Measurements from ENCODE around the gene ARRDC1. TPM values are rescaled to one million over a fixed set of nuclear protein-coding genes. Genes with fewer than 3 reads are reported as not detected.
A peak's percentile ranks its signal among the peaks of the same experiment; 100 is the strongest.

The ARRDC1 gene
- total RNA-seq, 5 donors from 2014 or later (not counting 1 experiment from before 2014, with no cell fraction given) = 54.7 to 123 (median 103) TPM

- Mint-ChIP-seq H3K9me3 (no peaks in the 10 kb centered on the region), H3K36me3 (peaks cover 33% of the 10 kb centered on the region), H3K27ac (no peak overlapping the region), H3K27me3 (no peaks in the 10 kb centered on the region), H3K4me1 (peaks cover 6 to 22% (median 15%) of the 10 kb centered on the region in 3 donors), H3K4me3 (no peak overlapping the region)
- DNase-seq = no peak
- H3K4me1 ChIP-seq (ENCODE audit: control insufficient read depth in 1 of 2, extremely low read depth in 1 of 2, insufficient read depth in 2 of 2, low read length in 2 of 2) = peaks cover 0 to 14% of the 10 kb centered on the region in 2 experiments
- no peak overlapping the region for H3K27ac ChIP-seq (ENCODE audit: low read length)
- ATAC-seq (replicated peaks in 1 of 4) = no peak
- no peaks in the 10 kb centered on the region for H3K27me3 ChIP-seq (replicated peaks in 1 of 2; ENCODE audit: control insufficient read depth in 2 of 2, extremely low read depth in 1 of 2, insufficient read depth in 2 of 2, low read length in 1 of 2)
- H3K36me3 ChIP-seq (ENCODE audit: control insufficient read depth in 2 of 2, extremely low read depth in 1 of 2, insufficient read depth in 1 of 2, low read length in 1 of 2) = peaks cover 16 to 43% of the 10 kb centered on the region in 2 donors
- H3K4me3 ChIP-seq (ENCODE audit: control insufficient read depth in 1 of 2, extremely low read depth in 1 of 2, low read length in 1 of 2) = no peak overlapping the region
- no peaks in the 10 kb centered on the region for H3K9me3 ChIP-seq
- ChIA-PET POLR2A (no interaction called here), CTCF (interaction anchor here in 1 of 2 donors (0.5 kb wide), 1 partner anchor 451 kb away, joined by 5 read pairs; no protein-coding TSS in a partner anchor)
- WGBS (ENCODE audit: insufficient coverage) = 95% methylated on average over 5 of the region's 8 CpGs
Measured at GRCh38 chr9:137583957-137584356, 21.5 kb upstream of the ARRDC1 start.

- H3K4me1 Mint-ChIP-seq = peaks cover 17 to 20% (median 18%) of the 10 kb centered on the region in 3 donors
- no peak overlapping the region for H3K27ac Mint-ChIP-seq
- H3K36me3 Mint-ChIP-seq = peaks cover 28% of the 10 kb centered on the region
- no peak overlapping the region for H3K27ac ChIP-seq (ENCODE audit: low read length)
- ChIA-PET POLR2A (no interaction called here), CTCF (interaction anchor here in 1 of 2 donors (0.6 kb wide), 1 partner anchor 915 kb away, joined by 3 read pairs; no protein-coding TSS in a partner anchor)
- ATAC-seq (replicated peaks in 1 of 4) (no peak), DNase-seq (no peak)
- H3K36me3 ChIP-seq (ENCODE audit: control insufficient read depth in 2 of 2, extremely low read depth in 1 of 2, insufficient read depth in 1 of 2, low read length in 1 of 2) = peaks cover 16 to 43% of the 10 kb centered on the region in 2 donors
- H3K4me3 Mint-ChIP-seq = no peak overlapping the region
- H3K4me1 ChIP-seq (ENCODE audit: control insufficient read depth in 1 of 2, extremely low read depth in 1 of 2, insufficient read depth in 2 of 2, low read length in 2 of 2) = peaks cover 3 to 26% of the 10 kb centered on the region in 2 experiments
- no peaks in the 10 kb centered on the region for H3K9me3 ChIP-seq
- no peaks in the 10 kb centered on the region for H3K27me3 Mint-ChIP-seq
- no peaks in the 10 kb centered on the region for H3K9me3 Mint-ChIP-seq
- 97% methylated on average over 13 of the region's 14 CpGs for WGBS (ENCODE audit: insufficient coverage)
- no peaks in the 10 kb centered on the region for H3K27me3 ChIP-seq (replicated peaks in 1 of 2; ENCODE audit: control insufficient read depth in 2 of 2, extremely low read depth in 1 of 2, insufficient read depth in 2 of 2, low read length in 1 of 2)
- H3K4me3 ChIP-seq (ENCODE audit: control insufficient read depth in 1 of 2, extremely low read depth in 1 of 2, low read length in 1 of 2) = no peak overlapping the region
Measured at GRCh38 chr9:137586854-137587253, 18.6 kb upstream of the ARRDC1 start.

- no peaks in the 10 kb centered on the region for H3K27me3 ChIP-seq (replicated peaks in 1 of 2; ENCODE audit: control insufficient read depth in 2 of 2, extremely low read depth in 1 of 2, insufficient read depth in 2 of 2, low read length in 1 of 2)
- ChIA-PET CTCF (interaction anchor here (0.5 to 1.6 kb wide), 2 partner anchors 9 to 34 kb away, joined by 3 to 5 read pairs; no protein-coding TSS in a partner anchor), POLR2A (no interaction called here)
- H3K4me1 Mint-ChIP-seq = peaks cover 17 to 22% (median 18%) of the 10 kb centered on the region in 3 donors
- DNase-seq (no peak), ATAC-seq (replicated peaks in 1 of 4) (no peak)
- H3K4me3 ChIP-seq (ENCODE audit: control insufficient read depth in 1 of 2, extremely low read depth in 1 of 2, low read length in 1 of 2) = no peak overlapping the region
- no peak overlapping the region for H3K27ac Mint-ChIP-seq
- 100% methylated on average over 5 of the region's 13 CpGs for WGBS (ENCODE audit: insufficient coverage)
- H3K27ac ChIP-seq (ENCODE audit: low read length) = no peak overlapping the region
- H3K27me3 Mint-ChIP-seq = no peaks in the 10 kb centered on the region
- peaks cover 3 to 26% of the 10 kb centered on the region in 2 experiments for H3K4me1 ChIP-seq (ENCODE audit: control insufficient read depth in 1 of 2, extremely low read depth in 1 of 2, insufficient read depth in 2 of 2, low read length in 2 of 2)
- peaks cover 16 to 34% of the 10 kb centered on the region in 2 donors for H3K36me3 ChIP-seq (ENCODE audit: control insufficient read depth in 2 of 2, extremely low read depth in 1 of 2, insufficient read depth in 1 of 2, low read length in 1 of 2)
- H3K9me3 ChIP-seq = no peaks in the 10 kb centered on the region
- H3K9me3 Mint-ChIP-seq = no peaks in the 10 kb centered on the region
- H3K4me3 Mint-ChIP-seq = peak overlapping the region; percentile 64 to 84 (median 79)
- peaks cover 24% of the 10 kb centered on the region for H3K36me3 Mint-ChIP-seq
Measured at GRCh38 chr9:137588311-137588710, 17.2 kb upstream of the ARRDC1 start.

- Histone ChIP-seq H3K9me3 (no peaks in the 10 kb centered on the region), H3K27ac (ENCODE audit: low read length) (no peak overlapping the region), H3K36me3 (ENCODE audit: control insufficient read depth in 2 of 2, extremely low read depth in 1 of 2, insufficient read depth in 1 of 2, low read length in 1 of 2) (peaks cover 16 to 30% of the 10 kb centered on the region in 2 donors), H3K4me1 (ENCODE audit: control insufficient read depth in 1 of 2, extremely low read depth in 1 of 2, insufficient read depth in 2 of 2, low read length in 2 of 2) (peaks cover 3 to 26% of the 10 kb centered on the region in 2 experiments), H3K4me3 (ENCODE audit: control insufficient read depth in 1 of 2, extremely low read depth in 1 of 2, low read length in 1 of 2) (no peak overlapping the region), H3K27me3 (replicated peaks in 1 of 2; ENCODE audit: control insufficient read depth in 2 of 2, extremely low read depth in 1 of 2, insufficient read depth in 2 of 2, low read length in 1 of 2) (no peaks in the 10 kb centered on the region)
- Mint-ChIP-seq H3K27ac (no peak overlapping the region), H3K4me1 (peaks cover 17 to 22% (median 18%) of the 10 kb centered on the region in 3 donors), H3K4me3 (peak overlapping the region; percentile 79 to 84 (median 79)), H3K9me3 (no peaks in the 10 kb centered on the region), H3K27me3 (no peaks in the 10 kb centered on the region), H3K36me3 (peaks cover 24% of the 10 kb centered on the region)
- no peak for ATAC-seq (replicated peaks in 1 of 4)
- ChIA-PET POLR2A (no interaction called here), CTCF (interaction anchor here in 1 of 2 donors (1.6 kb wide), 1 partner anchor 10 kb away, joined by 5 read pairs; no protein-coding TSS in a partner anchor)
- no peak for DNase-seq
- 100% methylated on average over 2 of the region's 6 CpGs for WGBS (ENCODE audit: insufficient coverage)
Measured at GRCh38 chr9:137588891-137589290, 16.6 kb upstream of the ARRDC1 start.

- ChIA-PET CTCF (no interaction called here), POLR2A (no interaction called here)
- Histone ChIP-seq H3K4me3 (ENCODE audit: control insufficient read depth in 1 of 2, extremely low read depth in 1 of 2, low read length in 1 of 2) (peak overlapping the region; percentile 38 to 62), H3K4me1 (ENCODE audit: control insufficient read depth in 1 of 2, extremely low read depth in 1 of 2, insufficient read depth in 2 of 2, low read length in 2 of 2) (peaks cover 3 to 26% of the 10 kb centered on the region in 2 experiments), H3K27ac (ENCODE audit: low read length) (no peak overlapping the region), H3K36me3 (ENCODE audit: control insufficient read depth in 2 of 2, extremely low read depth in 1 of 2, insufficient read depth in 1 of 2, low read length in 1 of 2) (peaks cover 15 to 26% of the 10 kb centered on the region in 2 donors), H3K27me3 (replicated peaks in 1 of 2; ENCODE audit: control insufficient read depth in 2 of 2, extremely low read depth in 1 of 2, insufficient read depth in 2 of 2, low read length in 1 of 2) (no peaks in the 10 kb centered on the region), H3K9me3 (no peaks in the 10 kb centered on the region)
- ATAC-seq (replicated peaks in 1 of 4) (peak; percentile 7 to 24 (median 12)), DNase-seq (peak in 2 of 35 experiments; percentile 26 to 29)
- Mint-ChIP-seq H3K27me3 (no peaks in the 10 kb centered on the region), H3K36me3 (peaks cover 24% of the 10 kb centered on the region), H3K9me3 (no peaks in the 10 kb centered on the region), H3K4me3 (peak overlapping the region; percentile 79 to 84 (median 79)), H3K27ac (no peak overlapping the region), H3K4me1 (peaks cover 17 to 22% (median 18%) of the 10 kb centered on the region in 3 donors)
- 10% methylated on average over 53 of the region's 58 CpGs for WGBS (ENCODE audit: insufficient coverage)
Measured at GRCh38 chr9:137589441-137590122, 15.9 kb upstream of the ARRDC1 start.

- peaks cover 17 to 22% (median 18%) of the 10 kb centered on the region in 3 donors for H3K4me1 Mint-ChIP-seq
- ATAC-seq (replicated peaks in 1 of 4) = peak in 2 of 4 experiments; percentile 35 to 42
- H3K9me3 ChIP-seq = no peaks in the 10 kb centered on the region
- peaks cover 10 to 26% of the 10 kb centered on the region in 2 donors for H3K36me3 ChIP-seq (ENCODE audit: control insufficient read depth in 2 of 2, extremely low read depth in 1 of 2, insufficient read depth in 1 of 2, low read length in 1 of 2)
- H3K27ac Mint-ChIP-seq = no peak overlapping the region
- no peaks in the 10 kb centered on the region for H3K27me3 Mint-ChIP-seq
- POLR2A ChIA-PET = interaction anchor here in 1 of 2 donors (0.5 to 1.0 kb wide), 2 partner anchors 29 to 36 kb away, joined by 3 to 4 read pairs; partner anchors contain the start of gene EHMT1
- peaks cover 3 to 26% of the 10 kb centered on the region in 2 experiments for H3K4me1 ChIP-seq (ENCODE audit: control insufficient read depth in 1 of 2, extremely low read depth in 1 of 2, insufficient read depth in 2 of 2, low read length in 2 of 2)
- CTCF ChIA-PET = interaction anchor here in 1 of 2 donors (0.9 to 1.1 kb wide), 2 partner anchors 10 to 15 kb away, joined by 3 to 6 read pairs; partner anchors contain the start of gene ARRDC1
- no peak overlapping the region for H3K27ac ChIP-seq (ENCODE audit: low read length)
- peaks cover 20% of the 10 kb centered on the region for H3K36me3 Mint-ChIP-seq
- no peaks in the 10 kb centered on the region for H3K27me3 ChIP-seq (replicated peaks in 1 of 2; ENCODE audit: control insufficient read depth in 2 of 2, extremely low read depth in 1 of 2, insufficient read depth in 2 of 2, low read length in 1 of 2)
- H3K9me3 Mint-ChIP-seq = no peaks in the 10 kb centered on the region
- peak overlapping the region in 1 of 3 donors; percentile 89 for H3K4me3 Mint-ChIP-seq
- DNase-seq = no peak
- peak overlapping the region in 1 of 2 donors; percentile 12 for H3K4me3 ChIP-seq (ENCODE audit: control insufficient read depth in 1 of 2, extremely low read depth in 1 of 2, low read length in 1 of 2)
- under 1% methylated on average over 60 of the region's 61 CpGs for WGBS (ENCODE audit: insufficient coverage)
Measured at GRCh38 chr9:137590123-137590468, 15.4 kb upstream of the ARRDC1 start.

Data from T-cell (primary cell).